Sciatic nerve (tissue), 2 donors: Measurements from ENCODE around the gene ITGA1. TPM values are rescaled to one million over a fixed set of nuclear protein-coding genes. Genes with fewer than 3 reads are reported as not detected.

Experiments
- ATAC-seq: fragments of 200-7000 bp; cut with Tn5 transposase; one replicate; pipeline ENCODE4 v1.9.1; 2020; ENCODE audit warnings: mild to moderate bottlenecking, moderate library complexity
- DNase-seq: peaks from one replicate; pipeline ENCODE4 v3.0.0-alpha.2; 2020; ENCODE audit warnings: low spot score
- intact Hi-C: fragments of 100-400 bp; cut with DNase I; formaldehyde crosslinking; loops from one replicate; pipeline ENCODE4 v1.14.2; 2022
- total RNA-seq: library from RNA; stranded (reverse); fragmentation: NEBNext Ultra II Directional; extraction: Animal tissue kit (Norgen Biotek cat#: 25700); gene quantifications from one replicate; pipeline ENCODE4 v1.2.1, GENCODE V29; 2021
- donor health status: DM: no; HTN: no; CAD: no.
- donor health status: DM: no; HTN: no; CAD: no.

ITGA1 gene
- total RNA-seq, 1 donor from 2014 or later, result 104 TPM

DNA sequence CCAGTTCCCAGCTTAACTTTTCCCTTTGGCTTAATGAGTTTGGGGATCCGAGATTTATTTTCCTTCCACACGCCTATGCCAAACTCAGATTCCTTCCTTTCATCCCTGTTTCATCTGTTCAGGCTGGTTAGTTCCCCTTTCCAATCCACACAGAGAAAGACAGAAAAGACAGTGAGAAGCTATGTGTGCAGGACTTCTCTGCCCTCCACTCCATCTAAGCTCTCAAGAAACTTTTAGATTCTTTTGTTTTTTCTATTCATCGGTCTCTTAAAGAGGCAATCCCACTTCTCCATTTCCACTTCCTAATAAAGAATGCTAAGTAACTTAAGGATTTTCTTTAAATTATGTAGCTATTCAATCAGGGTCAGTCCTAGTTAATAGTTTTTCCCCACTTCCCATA is 11.2 kb downstream of the ITGA1 start:
- ATAC-seq, result no peak
- DNase-seq, result no peak
- intact Hi-C loops, result no loop called here

DNA sequence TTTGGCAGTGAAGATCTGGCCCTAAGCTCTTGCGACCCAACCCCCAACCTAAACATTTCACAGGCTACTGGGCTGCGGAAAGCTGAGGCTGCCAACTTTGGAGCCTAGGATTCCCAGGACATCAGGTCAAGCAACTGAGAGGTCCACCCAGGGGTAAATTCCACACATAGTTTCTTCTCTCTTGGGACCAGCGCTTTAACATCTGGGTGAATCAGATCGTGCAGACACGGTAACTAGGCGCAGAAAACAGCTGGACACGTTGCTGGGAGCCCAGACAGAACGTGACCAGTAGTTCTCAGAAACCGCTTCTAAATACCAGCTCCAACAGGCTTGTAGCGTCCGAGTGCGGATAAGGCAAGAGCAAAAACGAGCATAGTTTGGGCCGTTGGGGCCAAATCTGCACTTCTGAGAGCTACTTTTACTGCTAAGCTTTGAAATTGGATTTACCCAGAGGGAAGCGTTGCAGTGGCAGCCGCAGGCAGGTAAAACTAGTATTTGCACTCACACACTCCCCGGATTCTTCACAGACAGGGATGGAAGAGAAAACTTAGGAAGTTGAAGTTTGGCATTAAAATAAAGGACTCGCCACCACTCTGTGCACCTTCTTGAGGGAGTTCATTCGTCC is 11.8 kb downstream of the ITGA1 start:
- DNase-seq, result peak; percentile 63
- ATAC-seq, result peak; percentile 73
- intact Hi-C loops, result no loop called here

DNA sequence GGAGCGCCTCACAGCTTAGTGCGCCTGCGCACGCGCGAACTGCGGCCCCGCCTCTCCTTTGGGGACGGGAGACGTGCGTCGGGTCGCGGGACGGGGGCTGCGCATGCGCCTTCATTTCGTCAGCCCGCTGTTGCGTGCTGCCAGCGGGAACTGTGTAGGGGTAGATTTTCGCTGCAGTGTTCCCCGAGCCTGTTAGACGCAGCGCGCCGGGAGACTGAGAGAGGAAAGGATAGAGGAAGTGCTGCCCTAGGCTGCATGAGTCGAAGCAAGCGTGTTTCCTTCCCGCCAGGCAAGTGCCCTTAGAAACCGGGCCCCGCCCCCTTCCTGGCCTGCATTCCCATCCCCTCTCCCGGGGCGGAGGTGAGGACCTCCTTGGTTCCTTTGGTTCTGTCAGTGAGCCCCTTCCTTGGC is 12.3 kb downstream of the ITGA1 start:
- intact Hi-C loops, result loop anchor here (10.0 kb wide), 1 partner anchor 115 kb away; no protein-coding TSS in a partner anchor
- peak; percentile 98 for DNase-seq
- peak; percentile 97 for ATAC-seq

DNA sequence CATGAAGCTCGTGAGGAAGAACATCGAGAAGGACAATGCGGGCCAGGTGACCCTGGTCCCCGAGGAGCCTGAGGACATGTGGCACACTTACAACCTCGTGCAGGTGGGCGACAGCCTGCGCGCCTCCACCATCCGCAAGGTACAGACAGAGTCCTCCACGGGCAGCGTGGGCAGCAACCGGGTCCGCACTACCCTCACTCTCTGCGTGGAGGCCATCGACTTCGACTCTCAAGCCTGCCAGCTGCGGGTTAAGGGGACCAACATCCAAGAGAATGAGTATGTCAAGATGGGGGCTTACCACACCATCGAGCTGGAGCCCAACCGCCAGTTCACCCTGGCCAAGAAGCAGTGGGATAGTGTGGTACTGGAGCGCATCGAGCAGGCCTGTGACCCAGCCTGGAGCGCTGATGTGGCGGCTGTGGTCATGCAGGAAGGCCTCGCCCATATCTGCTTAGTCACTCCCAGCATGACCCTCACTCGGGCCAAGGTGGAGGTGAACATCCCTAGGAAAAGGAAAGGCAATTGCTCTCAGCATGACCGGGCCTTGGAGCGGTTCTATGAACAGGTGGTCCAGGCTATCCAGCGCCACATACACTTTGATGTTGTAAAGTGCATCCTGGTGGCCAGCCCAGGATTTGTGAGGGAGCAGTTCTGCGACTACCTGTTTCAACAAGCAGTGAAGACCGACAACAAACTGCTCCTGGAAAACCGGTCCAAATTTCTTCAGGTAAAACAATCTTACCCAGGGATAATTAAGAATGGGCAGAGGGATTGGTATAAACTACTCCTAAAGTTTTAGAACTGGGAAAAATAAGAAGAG is 12.9 kb downstream of the ITGA1 start:
- DNase-seq, result peak; percentile 71
- peak; percentile 75 for ATAC-seq
- intact Hi-C loops, result loop anchor here (10.0 kb wide), 1 partner anchor 114 kb away; no protein-coding TSS in a partner anchor

DNA sequence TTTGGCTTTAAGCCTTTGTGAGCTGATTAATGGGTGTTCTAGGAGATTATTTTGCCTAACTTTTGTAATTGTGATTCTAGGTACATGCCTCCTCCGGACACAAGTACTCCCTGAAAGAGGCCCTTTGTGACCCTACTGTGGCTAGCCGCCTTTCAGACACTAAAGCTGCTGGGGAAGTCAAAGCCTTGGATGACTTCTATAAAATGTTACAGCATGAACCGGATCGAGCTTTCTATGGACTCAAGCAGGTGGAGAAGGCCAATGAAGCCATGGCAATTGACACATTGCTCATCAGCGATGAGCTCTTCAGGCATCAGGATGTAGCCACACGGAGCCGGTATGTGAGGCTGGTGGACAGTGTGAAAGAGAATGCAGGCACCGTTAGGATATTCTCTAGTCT is 13.6 kb downstream of the ITGA1 start:
- intact Hi-C loops, result loop anchor here (10.0 kb wide), 1 partner anchor 113 kb away; no protein-coding TSS in a partner anchor
- no peak for DNase-seq
- ATAC-seq, result no peak

DNA sequence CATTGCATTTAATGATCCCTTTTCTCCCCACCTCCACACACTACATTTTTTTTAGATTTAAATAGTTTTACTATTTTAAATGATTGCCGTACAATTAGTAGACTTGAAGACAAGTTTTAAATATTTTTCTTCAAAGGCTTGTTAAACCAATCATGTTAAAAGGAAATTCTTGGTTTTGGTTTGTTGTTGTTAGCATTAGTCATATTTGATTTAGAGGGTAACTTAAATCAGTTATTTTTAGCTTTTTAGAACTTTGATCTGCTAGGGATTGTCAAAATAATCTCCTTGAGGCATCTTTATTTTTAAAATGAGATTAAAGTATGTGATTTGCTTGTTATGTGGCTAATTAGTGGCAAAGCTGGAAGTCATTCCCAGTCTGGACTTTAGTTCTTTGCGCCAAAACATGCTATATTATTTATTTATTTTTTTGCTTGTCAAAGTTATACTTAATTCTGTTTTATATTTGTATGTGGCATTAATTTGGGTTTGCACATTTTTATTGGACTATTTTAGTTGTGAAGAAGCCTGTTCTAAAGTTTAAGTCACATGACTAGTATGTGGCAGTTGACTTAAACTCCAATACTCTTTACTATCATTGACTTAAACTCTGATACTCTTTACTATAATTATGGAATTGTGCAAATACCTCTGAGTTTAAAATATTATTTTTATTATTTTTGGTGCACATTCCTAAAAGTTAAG is 14.7 kb downstream of the ITGA1 start:
- ATAC-seq, result no peak
- DNase-seq, result no peak
- intact Hi-C loops, result loop anchor here (10.0 kb wide), 1 partner anchor 112 kb away; no protein-coding TSS in a partner anchor

DNA sequence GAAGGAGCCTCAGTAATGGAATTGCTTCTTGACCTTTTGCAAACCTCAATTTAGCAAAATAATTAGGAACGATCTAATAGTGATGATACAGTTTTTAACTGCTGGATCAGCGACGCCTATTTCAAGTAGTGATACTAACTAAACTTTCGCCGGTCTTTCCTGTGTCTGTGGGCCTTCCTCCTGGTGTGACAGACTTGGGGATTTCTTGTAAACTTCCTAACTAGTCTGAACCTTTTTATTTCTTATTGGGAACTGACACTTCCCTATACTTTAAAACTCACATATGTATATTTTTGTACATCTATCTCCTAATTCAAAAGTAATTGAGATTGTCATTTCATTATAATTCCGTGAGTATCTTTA is 15.2 kb downstream of the ITGA1 start:
- intact Hi-C loops, result loop anchor here (10.0 kb wide), 1 partner anchor 112 kb away; no protein-coding TSS in a partner anchor

DNA sequence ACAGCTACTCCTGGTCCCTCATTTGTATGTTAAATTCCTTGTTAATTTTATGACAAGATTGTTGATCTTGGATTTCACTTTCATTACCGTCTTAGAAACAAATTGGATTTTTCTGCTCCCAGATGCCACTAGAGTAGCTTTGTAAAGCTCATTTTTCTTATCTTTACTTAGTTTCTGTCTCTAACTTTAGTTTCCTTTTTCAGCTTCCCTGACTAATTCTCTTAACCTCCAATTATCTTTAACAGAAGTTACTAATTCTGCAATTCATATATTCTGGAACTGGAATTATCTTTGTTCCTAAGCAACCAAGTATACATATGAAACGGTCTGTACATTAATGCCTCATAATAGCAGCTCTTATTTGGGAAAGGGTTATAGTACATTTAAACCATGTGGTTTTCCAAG is 16.7 kb downstream of the ITGA1 start:
- intact Hi-C loops, result loop anchor here (10.0 kb wide), 1 partner anchor 110 kb away; no protein-coding TSS in a partner anchor
- DNase-seq (no peak), ATAC-seq (no peak)

More for the DNA sequence above, 15.2 kb downstream of the ITGA1 start:
- DNase-seq, result no peak
- ATAC-seq, result no peak

DNA sequence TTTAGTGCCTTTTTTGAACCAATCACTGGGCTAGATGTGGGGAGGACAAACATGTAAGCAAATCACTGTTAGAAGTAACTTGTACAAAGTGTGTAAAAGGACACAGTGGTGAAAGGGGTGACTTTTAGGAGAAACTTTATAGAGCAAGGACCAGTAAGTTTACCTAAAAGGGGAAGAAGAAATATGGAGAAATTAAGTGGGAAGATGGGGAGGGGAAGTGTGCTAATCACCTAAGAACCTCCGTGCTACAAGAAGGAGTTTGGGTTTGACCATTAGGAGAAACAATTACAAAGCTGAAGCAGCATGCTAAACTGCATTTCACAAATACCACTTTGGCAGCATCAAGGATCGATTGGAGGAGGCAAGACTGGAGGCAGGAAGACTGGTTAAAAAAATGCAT is 17.3 kb downstream of the ITGA1 start:
- ATAC-seq (no peak), DNase-seq (no peak)
- intact Hi-C loops, result loop anchor here (10.0 kb wide), 1 partner anchor 110 kb away; no protein-coding TSS in a partner anchor

DNA sequence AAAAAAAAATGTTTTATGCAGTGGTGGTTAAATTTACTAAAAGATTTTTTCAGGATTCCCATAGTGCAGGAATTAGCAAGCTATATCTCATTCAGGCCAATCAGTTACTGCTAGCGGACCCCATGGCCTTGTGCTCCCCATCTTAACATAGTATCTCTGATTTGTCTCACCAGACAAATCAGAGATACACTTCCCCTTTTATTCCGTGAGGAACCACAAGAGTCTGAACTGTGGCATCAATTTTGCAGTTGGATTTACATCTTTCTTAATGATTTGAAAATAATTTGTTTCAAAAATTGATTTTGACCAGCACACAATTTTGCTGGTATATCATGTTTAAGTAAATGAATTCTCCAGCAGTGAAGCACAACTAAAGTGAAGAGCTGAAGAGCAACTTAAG is 17.9 kb downstream of the ITGA1 start:
- no peak for DNase-seq
- no peak for ATAC-seq
- intact Hi-C loops, result loop anchor here (10.0 kb wide), 1 partner anchor 109 kb away; no protein-coding TSS in a partner anchor

DNA sequence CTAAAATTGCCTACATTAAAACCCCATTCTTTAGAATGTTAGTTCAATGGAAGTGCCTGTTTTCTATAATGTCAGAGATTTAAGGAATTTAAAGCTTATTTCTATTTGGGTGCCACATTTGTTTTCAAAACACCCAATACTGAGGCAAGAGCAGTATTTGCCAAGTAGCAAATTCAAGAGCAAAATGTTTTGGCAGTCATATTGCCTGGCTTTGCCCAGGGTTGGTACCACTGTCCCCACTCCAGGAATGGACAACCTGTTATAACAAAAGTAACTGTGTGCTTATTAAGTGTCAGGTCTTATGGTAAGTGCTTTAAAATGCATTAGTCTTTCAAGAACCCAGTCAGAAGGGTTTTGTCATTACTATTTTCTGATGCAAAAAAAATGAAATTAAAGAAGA is 19.3 kb downstream of the ITGA1 start:
- DNase-seq, result no peak
- intact Hi-C loops, result loop anchor here (10.0 kb wide), 1 partner anchor 108 kb away; no protein-coding TSS in a partner anchor
- ATAC-seq, result no peak

DNA sequence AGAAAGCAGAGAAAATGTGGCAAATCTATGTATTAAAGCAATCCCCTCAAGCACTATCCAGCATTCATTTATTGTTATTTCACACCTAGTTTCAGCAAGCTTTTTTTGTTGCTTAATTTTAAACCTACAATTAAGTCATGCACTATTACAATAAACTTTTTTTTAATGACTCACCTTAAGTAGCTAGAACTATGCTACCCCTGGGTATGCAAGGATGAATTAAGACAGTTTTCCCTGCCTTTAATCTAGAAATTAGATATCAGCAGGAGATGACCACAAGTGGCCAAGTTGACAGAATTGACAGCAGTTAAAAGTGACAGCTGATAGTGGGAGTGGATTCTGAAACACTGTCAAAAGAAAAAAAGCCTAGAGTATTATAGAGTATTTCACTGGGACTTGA is 20.0 kb downstream of the ITGA1 start:
- no peak for DNase-seq
- intact Hi-C loops, result loop anchor here (10.0 kb wide), 1 partner anchor 107 kb away; no protein-coding TSS in a partner anchor
- no peak for ATAC-seq

DNA sequence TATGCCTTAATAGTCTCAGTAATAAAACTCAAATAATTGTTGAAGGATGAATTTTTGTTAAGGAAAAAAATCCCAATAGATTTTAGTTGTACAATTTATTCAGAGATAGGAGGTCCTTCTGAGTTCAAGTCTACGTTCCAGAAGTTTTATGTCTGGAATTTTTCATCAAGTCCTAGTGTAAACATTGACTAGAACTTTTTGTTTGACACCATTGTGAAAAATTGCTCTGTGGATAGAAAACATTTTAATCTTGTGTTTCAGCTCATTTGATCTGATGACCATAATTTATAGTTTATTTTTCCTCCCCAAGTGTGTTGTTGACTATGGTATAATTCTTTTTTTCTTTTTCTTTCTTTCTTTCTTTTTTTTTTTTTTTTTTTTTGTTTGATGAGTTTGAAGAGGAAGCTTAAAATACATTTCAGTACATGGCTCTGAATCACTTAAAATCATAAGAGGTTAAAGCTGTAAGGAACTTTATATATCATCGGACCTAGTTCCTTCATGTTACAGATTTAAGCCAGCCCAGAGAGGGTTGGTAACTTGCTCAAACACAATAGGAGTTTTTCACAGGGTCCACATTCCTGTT is 20.7 kb downstream of the ITGA1 start:
- intact Hi-C loops, result loop anchor here (10.0 kb wide), 1 partner anchor 106 kb away; no protein-coding TSS in a partner anchor
- ATAC-seq (no peak), DNase-seq (no peak)

DNA sequence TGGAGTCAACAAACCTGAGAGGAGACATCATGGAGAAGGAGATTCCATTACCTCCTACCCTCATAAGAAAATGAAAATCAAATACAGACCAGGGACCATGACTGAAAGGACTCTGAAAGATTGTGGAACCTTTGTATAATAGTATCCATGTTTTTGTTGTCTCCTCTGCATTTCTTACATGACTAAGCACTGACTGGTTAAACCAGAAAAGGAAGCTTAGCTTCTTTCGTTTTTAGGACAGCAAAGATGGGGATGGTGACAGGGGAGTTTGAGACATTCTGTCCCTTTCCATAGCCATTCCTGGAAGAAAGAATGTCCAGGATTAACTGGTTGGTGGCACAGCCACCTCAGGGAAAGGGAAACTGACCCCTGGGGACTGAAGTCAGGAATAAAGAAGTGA is 22.2 kb downstream of the ITGA1 start:
- intact Hi-C loops, result loop anchor here (10.0 kb wide), 1 partner anchor 105 kb away; no protein-coding TSS in a partner anchor
- DNase-seq, result no peak
- ATAC-seq, result no peak

DNA sequence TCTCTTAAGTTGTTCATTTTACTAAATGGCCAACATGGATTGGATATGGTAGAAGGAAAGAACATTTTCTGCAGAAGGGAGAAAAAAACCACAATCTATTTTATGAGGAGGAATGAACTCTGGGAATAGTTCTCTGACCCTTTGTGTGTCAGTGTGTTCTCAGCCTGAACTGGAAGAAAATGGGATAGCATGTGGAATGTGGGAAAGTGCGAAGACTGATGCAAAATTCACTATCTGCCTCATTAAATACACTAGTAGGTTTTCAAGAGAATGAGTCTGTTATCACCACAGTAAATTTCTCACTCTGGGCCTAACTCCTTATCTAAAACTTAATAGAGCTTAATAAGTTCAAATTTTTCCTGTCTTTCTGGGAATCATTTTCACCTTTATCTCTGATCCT is 22.7 kb downstream of the ITGA1 start:
- ATAC-seq, result no peak
- no peak for DNase-seq
- intact Hi-C loops, result no loop called here

DNA sequence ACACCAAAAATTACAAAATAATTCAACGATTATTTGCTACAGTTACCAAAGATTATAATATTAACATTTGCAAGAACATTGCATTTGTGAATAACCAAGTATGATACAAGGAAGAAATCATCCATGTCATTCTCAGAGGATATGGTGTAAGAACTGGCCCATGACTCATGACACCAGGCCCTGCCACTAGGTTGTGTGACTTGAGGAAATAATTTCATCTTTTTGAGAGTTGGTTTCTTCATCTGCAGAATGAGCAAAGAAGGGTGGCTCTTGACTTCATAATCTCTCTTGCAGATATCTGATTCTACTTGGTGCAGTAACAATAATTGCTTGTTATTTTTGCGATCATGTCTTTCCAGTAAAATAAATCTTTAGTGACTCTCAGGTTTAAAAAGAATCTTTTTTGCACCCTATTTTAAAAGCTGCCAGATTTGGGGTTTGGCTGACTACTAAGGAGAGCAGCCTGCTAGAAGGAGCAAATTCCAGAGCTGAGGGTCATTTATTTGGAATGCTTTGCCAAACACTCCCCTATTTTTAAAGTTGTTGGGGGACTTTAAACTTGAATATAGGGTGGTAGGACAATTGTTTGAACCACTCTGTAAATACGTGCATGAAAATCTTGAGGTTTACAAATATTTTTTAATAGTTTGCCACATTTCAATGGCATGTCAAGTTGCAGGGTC is 23.5 kb downstream of the ITGA1 start:
- intact Hi-C loops, result no loop called here
- DNase-seq, result no peak

DNA sequence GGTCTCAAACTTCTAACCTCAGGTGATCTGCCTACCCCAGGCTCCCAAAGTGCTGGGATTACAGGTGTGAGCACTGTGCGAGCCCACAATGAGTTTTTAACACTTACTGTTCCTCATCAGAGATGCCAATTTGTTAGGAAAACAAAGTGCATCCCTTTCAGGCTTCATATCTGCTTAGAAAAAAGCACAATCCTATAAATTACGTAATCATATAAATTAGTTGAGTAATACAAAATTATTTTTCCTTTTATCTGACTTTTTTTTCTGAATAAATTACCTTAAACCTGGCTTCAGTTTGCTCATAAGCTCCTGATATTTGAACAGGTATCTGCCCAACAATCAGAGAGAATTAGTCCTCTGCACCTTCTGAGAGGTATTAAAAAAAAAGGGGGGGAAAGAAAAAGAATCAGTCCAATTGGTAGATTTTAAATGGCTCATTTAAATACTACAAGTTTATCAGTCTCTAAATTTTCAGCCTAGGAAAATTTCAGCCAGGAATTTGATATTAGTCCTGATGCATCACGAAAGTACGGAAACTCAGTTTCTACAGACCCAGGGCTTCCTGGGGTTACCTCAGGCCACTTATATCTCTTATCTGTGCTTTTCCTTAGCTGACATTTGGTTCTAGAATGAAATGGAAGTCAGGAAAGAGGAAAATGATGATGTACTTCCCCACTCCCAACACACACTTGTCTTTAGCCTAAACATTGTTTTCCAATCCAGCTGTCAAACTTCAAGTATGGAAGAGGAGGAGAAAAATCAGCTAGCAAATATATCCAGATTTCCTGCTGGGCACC is 26.8 kb downstream of the ITGA1 start:
- intact Hi-C loops, result no loop called here
- no peak for DNase-seq
- ATAC-seq, result no peak

More for the DNA sequence above, 23.5 kb downstream of the ITGA1 start:
- no peak for ATAC-seq

DNA sequence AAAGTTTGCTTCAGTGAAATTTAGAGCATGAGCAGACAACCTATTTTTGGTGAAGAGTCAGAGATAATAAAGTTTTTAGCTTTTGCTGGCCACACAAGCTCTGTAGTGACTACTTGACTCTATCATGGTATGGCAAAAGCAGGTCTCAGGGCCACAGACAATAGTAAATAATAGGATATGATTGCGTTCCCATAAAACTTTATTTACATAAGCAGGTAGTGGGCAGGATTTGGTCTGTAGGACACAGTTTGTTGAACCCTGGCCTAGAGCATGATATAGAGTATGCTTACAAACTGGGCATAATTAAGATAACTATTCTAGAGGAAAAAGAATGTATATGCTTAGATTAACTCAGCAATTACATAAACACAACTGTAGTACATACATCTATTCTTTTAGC is 30.1 kb downstream of the ITGA1 start:
- intact Hi-C loops, result no loop called here
- DNase-seq, result no peak
- ATAC-seq, result no peak
